ENCODE measurements around the gene DHCR7.

DNA sequence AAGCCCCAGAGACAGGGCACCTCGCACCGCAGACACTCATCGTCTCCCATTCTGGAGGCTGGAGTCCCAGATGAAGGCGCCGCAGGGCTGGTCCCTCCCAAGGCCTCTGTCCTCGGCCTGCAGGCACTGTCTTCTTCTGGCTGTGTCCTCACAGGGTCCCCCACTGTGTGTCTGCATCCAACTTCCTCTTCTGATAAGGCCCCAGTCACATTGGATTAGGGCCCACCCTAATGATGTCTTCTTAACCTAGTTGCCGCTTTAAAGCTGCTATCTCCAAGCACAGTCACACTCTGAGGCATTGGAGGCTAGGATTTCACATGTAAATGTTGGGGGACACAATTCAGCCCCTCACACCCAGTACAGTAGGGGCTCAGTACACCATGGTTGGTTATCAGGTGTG, 48.9 kb downstream of the DHCR7 start:
- TF ChIP-seq, protein P1, sequence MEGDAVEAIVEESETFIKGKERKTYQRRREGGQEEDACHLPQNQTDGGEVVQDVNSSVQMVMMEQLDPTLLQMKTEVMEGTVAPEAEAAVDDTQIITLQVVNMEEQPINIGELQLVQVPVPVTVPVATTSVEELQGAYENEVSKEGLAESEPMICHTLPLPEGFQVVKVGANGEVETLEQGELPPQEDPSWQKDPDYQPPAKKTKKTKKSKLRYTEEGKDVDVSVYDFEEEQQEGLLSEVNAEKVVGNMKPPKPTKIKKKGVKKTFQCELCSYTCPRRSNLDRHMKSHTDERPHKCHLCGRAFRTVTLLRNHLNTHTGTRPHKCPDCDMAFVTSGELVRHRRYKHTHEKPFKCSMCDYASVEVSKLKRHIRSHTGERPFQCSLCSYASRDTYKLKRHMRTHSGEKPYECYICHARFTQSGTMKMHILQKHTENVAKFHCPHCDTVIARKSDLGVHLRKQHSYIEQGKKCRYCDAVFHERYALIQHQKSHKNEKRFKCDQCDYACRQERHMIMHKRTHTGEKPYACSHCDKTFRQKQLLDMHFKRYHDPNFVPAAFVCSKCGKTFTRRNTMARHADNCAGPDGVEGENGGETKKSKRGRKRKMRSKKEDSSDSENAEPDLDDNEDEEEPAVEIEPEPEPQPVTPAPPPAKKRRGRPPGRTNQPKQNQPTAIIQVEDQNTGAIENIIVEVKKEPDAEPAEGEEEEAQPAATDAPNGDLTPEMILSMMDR (IDR thresholded peaks at IDR 0.05) = no peak
- no peak for TF ChIP-seq POLR2A (IDR thresholded peaks at IDR 0.05)
